ENCODE data around the gene SALL4.
A peak's percentile ranks its signal among the peaks of the same experiment; 100 is the strongest.

SALL4 gene

DNA sequence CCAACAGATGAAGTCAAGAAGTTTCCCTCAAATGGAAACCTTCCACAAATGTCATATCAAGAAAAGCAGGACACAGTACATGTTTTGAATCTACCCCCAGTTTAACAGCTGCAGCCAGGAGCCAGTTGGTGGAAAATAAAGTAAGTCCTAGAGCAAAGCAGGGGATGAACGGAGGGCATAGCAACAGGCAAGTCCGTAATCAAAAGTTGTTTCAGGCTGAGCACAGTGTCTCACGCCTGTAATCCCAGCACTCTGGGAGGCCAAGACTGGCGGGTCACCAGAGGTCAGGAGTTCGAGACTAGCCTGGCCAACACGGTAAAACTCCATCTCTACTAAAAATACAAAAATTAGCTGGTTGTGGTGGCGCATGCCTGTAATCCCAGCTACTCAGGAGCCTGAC, 2.4 kb upstream of the SALL4 start:
- TF ChIP-seq, protein P1, sequence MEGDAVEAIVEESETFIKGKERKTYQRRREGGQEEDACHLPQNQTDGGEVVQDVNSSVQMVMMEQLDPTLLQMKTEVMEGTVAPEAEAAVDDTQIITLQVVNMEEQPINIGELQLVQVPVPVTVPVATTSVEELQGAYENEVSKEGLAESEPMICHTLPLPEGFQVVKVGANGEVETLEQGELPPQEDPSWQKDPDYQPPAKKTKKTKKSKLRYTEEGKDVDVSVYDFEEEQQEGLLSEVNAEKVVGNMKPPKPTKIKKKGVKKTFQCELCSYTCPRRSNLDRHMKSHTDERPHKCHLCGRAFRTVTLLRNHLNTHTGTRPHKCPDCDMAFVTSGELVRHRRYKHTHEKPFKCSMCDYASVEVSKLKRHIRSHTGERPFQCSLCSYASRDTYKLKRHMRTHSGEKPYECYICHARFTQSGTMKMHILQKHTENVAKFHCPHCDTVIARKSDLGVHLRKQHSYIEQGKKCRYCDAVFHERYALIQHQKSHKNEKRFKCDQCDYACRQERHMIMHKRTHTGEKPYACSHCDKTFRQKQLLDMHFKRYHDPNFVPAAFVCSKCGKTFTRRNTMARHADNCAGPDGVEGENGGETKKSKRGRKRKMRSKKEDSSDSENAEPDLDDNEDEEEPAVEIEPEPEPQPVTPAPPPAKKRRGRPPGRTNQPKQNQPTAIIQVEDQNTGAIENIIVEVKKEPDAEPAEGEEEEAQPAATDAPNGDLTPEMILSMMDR (IDR thresholded peaks at IDR 0.05; ENCODE audit: control insufficient read depth, insufficient read depth, low read depth, low read length, missing control alignments) = no peak
- DNase-seq (ENCODE audit: low read depth) = no peak
- no peak overlapping the region for H3K4me3 ChIP-seq (ENCODE audit: control insufficient read depth, low read depth, low read length)

DNA sequence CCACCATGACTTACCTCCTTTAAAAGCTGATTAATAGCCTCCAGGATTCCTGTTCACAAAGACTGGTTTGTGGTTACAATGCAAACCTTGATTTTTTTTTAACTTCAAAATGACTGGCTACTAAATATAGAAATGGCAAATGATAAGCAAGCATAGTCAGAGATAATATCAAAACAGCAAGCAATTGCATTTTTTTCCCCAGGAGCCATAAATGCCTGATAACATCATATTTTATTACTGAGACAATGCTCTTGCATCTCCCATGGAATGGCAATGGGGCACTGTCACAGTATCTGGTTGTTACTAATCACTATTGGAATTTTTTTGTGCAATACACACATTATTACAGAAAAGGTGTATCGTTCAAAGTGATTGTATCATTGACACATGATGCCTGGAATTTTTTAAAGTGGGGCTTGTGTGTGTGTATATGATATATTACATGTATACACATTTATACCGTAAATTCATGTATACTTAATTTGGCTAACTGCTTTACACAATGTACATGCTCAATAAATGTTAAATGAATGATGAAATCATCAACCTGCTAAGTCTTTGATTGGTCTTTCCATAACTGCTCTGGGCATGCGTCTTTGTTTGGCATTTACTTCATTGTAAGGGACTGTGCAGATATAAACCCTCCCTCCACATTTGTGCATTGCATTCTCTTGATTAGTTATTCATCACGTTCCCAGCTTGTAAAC, 980 bp upstream of the SALL4 start:
- DNase-seq (ENCODE audit: low read depth) = no peak
- H3K4me3 ChIP-seq (ENCODE audit: control insufficient read depth, low read depth, low read length) = no peak overlapping the region
- TF ChIP-seq, protein P1 (IDR thresholded peaks at IDR 0.05; ENCODE audit: control insufficient read depth, insufficient read depth, low read depth, low read length, missing control alignments) = no peak

DNA sequence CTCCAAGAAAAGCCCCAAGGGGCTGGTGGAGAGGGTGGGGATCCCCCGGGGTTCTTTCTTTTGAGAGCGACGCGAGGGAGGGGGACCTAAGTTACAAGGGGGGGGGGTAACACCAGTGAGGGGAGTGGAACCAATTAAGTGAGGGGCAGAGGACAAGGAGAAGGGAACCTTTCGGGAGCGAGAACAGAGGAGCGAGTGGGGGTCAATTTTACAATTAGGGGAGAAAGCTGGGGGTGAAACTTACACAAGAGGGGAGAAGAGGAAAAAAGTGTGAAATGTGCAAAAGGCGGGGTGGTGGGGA, 548 bp downstream of the SALL4 start:
- DNase-seq (ENCODE audit: low read depth) = no peak
- H3K4me3 ChIP-seq (ENCODE audit: control insufficient read depth, low read depth, low read length) = peak overlapping the region; percentile 63
- TF ChIP-seq, protein P1 (IDR thresholded peaks at IDR 0.05; ENCODE audit: control insufficient read depth, insufficient read depth, low read depth, low read length, missing control alignments) = no peak

DNA sequence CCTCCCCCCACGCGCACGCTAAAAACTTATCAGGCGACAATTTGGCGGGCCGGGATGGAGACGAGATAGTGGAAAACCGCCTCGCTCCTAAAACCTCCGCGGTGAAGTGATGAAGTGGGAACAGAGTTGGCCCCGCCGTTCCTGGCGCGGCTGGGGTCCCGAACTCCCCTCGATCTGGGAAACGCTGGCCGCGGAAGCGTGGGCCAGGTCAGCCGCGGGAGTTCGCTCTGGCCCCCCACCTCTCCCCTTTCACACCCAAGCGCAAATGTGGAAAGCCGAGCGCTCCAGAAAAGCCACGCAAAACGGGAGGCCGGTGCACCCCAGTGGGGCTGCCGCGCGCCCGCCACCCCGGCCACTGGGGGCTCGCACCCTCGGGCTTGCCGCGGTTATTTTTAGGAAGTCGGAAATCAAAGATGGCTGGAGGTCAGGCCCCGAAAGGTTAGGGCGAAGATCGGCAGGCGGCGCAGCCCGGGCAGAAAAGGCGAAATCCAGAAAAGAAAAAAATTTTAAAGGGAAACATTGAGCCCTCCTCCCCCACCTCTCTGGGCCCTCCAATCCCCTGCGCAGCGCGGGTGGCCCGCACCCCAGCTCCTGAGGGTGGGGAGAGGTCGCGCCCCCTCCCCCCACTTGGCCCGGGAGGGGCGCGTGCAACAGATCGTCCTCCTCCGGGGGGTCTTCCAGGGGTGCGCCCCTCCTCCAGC, 1.0 kb downstream of the SALL4 start:
- peak overlapping the region; percentile 63 for H3K4me3 ChIP-seq (ENCODE audit: control insufficient read depth, low read depth, low read length)
- TF ChIP-seq, protein P1 (IDR thresholded peaks at IDR 0.05; ENCODE audit: control insufficient read depth, insufficient read depth, low read depth, low read length, missing control alignments) = peak; percentile 13
- no peak for DNase-seq (ENCODE audit: low read depth)

GRCh38 chr20:51800872-51801121, 1.5 kb downstream of the SALL4 start:
- TF ChIP-seq, protein P1 (IDR thresholded peaks at IDR 0.05; ENCODE audit: control insufficient read depth, insufficient read depth, low read depth, low read length, missing control alignments) = no peak
- H3K4me3 ChIP-seq (ENCODE audit: control insufficient read depth, low read depth, low read length) = peak overlapping the region; percentile 63
- no peak for DNase-seq (ENCODE audit: low read depth)

DNA sequence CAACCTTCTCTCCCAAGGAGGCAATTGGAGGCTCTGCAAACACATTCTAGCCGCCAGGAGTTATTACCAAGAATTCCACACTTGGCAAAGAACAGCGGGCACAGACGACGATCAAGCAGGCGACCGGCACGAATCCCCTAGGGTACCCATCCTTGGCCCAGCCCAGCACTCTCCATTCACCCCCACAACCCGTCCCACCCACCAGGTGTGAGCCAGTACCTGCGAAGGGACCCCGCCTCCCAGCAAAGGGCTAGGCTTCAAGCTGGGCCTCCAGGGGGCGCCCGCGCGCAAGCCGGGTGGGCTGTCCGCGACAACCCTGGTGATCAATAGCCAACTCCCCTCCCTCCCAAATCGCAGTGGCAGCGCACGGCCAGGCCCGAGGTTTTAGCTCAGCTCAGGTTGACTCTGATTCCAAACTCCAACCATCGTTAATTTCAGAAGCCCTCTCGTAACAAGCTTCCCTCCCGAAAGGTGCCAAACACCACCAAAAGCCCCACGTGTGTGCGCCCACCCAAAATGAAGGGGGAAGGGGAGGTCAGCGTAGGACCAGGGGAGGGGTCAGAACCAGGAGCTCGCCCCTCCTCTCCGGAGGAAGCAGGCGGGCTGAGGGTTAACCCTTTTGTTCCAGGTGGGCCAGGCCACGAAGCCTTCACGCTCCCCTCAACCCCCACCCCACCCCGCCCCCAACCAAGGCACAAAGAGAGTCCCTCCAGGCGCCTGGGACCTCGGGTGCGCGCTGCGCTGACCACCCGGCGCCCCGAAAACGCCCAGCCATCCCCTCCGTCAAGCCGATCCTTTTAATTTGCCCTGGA, 2.1 kb downstream of the SALL4 start:
- TF ChIP-seq, protein P1 (IDR thresholded peaks at IDR 0.05; ENCODE audit: control insufficient read depth, insufficient read depth, low read depth, low read length, missing control alignments) = peak; percentile 96
- DNase-seq (ENCODE audit: low read depth) = no peak
- peak overlapping the region; percentile 63 for H3K4me3 ChIP-seq (ENCODE audit: control insufficient read depth, low read depth, low read length)

Data from AG09309 (cell line).